ENCODE measurements around the gene ZNF800.

ZNF800 gene

DNA sequence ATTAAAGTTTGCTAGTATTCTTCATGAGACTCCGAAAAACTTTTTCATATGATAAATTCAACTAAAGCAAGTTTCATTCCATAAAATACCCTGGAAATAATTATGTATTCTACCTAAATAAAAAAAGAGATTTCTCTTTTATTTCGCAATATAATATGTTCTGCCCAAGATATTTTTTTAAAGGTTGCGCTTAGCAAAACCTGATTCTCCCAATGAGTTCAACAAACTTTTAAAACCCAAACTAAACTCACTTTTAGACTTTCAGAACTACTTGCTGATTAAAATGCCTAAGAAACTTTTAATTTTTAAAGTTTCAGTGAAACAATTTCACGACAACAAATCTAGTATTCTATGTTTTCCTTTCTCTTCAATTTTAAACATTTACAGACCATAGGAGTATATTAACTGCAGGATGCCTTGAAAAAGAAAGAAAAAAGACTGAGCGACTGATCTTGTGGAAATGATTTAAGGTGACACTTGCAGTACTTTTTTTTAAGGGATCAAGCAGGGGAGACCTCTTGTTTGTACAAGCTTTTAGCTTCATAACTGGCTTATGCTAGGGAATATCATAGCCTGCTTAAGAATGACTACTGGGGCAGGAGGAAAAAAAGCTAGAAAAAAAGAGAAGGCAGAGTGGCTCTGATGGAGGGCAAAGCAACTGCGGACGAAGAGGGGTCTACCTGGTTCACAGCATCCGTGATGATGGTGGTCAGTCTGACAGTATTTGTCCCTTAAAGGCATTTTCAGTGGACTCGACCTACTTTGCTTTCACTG is 1.5 kb downstream of the ZNF800 start:
- no peak for DNase-seq

DNA sequence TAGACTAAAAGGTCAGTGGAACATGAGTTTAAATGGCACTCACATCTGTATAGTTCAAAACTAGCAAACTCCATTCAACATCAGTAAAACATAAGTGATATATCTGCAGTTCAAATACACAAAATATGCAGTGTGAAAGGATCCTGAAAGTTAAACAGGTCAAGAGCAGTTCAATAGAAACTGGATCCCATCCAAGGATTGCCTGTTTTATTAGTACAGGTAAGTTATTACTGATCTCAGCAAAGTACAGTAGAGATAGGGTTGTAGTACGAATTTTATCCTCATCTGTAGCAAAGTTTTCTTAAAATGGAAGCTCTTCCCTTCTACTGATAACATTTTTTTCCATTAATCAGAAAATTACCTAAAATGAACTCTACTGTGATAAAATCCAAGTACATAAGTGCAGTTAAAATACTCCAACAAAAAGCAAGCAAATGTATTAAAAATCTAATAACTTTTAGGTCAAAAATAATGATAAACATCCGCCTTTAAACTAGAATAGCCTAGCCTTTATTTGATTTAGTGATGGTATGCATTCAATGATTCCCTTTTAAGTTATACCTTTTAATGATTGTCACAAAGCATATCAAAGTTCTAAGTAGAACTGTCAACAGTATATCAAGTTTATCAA is 2.2 kb downstream of the ZNF800 start:
- no peak for DNase-seq

- DNase-seq = no peak
Measured at GRCh38 chr7:127389321-127389720, 3.2 kb downstream of the ZNF800 start.

GRCh38 chr7:127387974-127388373 is 4.5 kb downstream of the ZNF800 start:
- no peak for DNase-seq

GRCh38 chr7:127383123-127383835 is 9.2 kb downstream of the ZNF800 start:
- no peak for DNase-seq

DNA sequence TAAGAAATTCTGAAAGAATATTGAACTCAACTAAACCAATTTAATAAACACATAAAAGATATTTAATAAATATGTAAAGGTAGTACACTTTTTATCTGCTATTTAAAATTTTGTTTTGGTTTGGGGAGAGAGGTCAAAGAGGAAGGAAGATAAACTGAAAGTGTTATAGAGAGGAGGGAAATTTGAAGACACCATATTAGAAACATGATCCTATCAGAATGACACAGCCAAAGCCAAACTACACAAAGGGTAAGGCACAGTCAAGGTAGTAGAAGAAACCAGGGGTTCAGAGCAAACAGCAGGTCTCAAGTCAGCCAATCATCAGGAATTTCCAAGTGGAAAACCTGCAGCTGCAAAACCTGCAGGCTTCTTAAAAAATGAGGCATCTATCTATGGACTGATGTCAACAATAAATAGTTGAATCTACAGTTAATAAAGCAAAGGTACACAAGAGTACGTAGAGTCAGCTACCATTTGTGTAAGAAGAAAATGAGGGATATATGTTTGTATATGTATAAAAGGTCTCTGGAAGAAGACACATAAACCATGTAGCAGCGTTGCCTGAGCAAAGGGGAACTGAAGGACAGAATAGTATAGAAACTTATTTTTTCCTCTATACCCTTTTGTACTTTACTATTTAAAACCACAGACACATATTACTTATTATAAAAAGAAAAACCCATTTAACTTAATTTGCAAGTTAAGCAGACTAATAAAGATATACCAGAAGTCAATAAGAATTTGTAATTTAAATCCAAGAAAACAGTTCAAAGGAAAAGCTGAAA is 10.0 kb downstream of the ZNF800 start:
- no peak for DNase-seq

DNA sequence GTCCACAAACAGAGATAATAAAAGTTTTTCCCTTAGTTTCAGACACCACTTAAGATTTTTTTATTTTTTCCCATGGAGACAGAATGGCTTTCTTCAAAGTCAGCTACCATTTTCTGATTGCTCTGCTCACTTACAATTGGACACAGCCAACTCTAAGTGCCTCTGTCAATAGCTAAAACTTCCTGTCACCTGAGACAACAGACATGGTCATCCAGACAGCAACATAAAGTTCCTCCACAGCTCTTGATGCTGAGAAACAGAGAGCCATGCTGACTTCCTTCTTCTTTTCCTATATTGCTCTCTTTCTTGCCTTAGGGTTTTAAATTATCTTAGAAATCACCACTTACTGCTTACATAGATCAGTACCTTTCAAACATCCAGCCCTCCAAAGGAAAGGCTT is 12.0 kb downstream of the ZNF800 start:
- no peak for DNase-seq

GRCh38 chr7:127379642-127380041 is 12.9 kb downstream of the ZNF800 start:
- no peak for DNase-seq

GRCh38 chr7:127378537-127378936 is 14.0 kb downstream of the ZNF800 start:
- DNase-seq = no peak

- no peak for DNase-seq
Measured at GRCh38 chr7:127377425-127377824, 15.1 kb downstream of the ZNF800 start.

GRCh38 chr7:127375631-127376030 is 16.9 kb downstream of the ZNF800 start:
- DNase-seq = no peak

DNA sequence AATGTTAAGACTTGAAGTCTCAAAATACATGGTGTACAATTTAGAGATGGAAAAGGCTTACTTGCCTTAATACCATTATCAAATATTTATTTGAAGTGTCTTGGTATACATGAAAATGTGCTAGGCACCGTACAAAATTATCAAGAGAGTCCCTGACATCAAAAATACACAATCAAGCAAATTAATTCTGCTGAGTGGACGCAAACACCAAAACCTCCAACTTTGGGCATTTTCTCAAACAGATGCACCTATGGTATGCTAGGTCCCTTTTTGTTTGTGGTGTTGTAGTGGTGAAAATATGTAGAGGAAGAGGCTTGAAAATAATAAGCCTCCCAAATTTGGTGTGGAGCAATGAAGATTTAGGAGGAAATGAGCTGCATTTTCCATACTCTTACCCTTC is 24.8 kb downstream of the ZNF800 start:
- no peak for DNase-seq

- no peak for DNase-seq
Measured at GRCh38 chr7:127366680-127367079, 25.8 kb downstream of the ZNF800 start.

- DNase-seq = no peak
Measured at GRCh38 chr7:127365957-127366315, 26.6 kb downstream of the ZNF800 start.

DNA sequence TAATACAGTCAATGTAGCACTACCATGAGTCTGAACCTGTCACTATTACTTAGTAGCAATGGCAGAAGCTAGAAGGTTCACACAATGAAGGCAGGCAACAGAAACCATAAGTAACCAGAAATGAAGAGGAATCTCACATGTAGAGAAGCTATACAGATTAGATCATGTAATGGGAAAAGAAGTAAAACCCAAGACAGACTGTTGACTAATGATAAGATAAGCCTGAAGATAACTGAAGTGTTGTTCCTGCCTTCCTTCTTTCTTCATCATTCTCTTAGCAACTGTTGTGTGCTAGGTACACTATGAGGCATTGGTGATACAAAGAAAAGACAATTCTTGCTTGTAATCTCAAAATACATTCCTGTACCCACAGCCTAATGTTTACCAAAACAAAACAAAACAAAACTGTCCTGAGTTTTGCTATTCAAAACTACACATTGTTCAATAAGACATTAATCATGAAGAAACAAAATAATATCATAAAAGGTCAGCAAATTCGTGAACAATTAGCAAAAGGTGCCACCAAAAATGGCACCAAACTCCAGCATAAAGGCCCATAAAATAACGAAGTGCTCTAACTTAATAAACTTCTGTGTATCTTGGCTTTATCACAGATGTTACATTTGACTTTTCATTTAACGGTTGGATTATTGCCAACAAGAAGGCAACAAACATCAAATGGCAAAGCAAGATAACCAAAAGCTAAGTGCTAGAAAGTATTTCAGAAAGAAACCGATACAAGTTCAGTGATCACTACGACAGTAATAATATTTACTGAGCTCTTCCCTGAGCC is 27.1 kb downstream of the ZNF800 start:
- no peak for DNase-seq

DNA sequence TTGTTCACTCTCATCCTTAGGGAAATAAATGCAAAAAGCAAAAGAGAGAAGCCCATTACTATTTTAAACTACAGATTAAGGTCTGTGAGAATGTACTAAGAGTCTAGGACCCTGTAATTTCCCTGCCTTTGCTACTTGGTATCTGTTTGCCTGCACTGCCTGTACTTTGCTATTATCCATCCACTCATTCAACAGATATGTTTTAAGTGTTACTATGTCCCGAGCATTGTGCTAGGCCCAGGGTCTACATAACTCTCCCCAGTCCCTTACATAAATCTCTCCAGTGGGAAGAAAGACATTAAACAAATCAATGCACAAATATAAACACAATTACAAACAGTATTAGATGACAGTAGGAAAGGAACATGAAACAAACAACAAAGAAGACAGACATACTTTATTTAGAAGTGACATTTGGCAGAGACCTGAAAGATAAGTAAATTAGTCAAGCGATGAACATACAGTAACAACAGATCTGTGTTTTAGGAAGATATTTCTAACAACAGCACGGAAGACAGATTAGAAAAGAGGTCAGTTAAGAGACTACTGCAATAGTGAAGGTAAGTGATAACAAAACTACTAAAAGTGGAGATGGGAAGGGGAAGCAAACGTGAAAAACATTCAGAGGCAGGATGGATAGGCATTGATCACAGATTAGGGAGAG is 30.0 kb downstream of the ZNF800 start:
- no peak for DNase-seq

- no peak for DNase-seq
Measured at GRCh38 chr7:127361736-127362135, 30.8 kb downstream of the ZNF800 start.

GRCh38 chr7:127359011-127359410 is 33.5 kb downstream of the ZNF800 start:
- DNase-seq = no peak

- no peak for DNase-seq
Measured at GRCh38 chr7:127353897-127354296, 38.6 kb downstream of the ZNF800 start.

DNA sequence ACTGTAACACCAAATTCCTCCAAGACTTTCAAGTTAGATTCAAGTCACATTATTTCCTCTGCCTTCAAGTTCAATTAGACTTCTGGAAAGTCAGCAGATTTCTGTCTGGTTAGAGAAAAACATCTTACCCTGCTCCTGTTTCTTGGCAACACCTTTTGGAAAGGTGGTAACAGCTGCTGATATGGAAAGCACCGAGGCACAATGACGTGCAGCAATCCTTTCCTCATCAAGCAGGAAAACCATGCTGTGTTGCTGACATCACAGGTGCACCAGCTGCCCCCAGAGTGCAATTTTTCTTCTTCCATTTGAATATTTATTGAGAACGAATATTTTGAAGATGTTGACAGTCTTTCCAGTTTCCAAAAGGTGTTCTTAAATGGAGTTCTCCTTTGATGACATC is 41.9 kb downstream of the ZNF800 start:
- no peak for DNase-seq

DNA sequence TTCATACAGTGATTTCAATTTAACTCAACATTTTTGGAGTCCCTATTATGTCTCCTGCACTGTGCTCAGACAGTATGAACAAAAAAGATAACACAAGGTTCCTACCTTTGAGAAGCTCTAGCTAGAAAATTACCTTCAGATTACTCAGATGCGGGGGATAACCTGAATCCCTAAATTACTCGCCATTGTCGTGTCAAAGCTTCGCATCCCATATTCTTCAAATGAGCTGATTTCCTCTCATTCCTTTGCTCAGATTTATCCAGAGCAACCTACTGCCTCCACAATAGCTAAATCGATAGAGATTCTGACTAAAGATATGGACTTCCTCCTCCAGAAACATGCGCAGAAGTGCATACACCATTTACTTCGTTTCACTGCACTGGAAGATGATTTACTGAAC is 42.6 kb downstream of the ZNF800 start:
- no peak for DNase-seq

DNA sequence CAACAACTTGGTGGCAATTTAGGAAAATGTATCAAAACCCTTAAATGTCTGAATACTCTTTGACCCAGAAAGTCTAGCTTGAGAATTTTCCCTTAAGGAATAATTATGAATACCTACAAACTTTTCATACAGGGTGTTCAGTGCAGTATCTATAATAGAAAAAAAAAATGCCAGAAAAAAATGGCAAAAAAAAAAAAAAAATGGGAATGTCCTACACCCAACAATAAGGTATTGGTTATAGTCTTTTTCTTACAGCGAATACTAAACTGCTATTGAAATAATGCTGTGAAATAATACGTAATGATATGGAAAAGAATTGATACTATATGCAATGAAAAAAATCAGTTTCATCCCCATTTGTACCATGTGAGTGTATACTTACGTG is 44.3 kb downstream of the ZNF800 start:
- DNase-seq = no peak
